GM18520 (cell line): ENCODE measurements around the gene RPL27A.
A peak's percentile ranks its signal among the peaks of the same experiment; 100 is the strongest.

Experiments used
- ATAC-seq: cut with Tn5 transposase; IDR thresholded peaks from one replicate; pipeline ENCODE4 v1.9.1; 2021; ENCODE audit not compliant: unreplicated experiment

The RPL27A gene

DNA sequence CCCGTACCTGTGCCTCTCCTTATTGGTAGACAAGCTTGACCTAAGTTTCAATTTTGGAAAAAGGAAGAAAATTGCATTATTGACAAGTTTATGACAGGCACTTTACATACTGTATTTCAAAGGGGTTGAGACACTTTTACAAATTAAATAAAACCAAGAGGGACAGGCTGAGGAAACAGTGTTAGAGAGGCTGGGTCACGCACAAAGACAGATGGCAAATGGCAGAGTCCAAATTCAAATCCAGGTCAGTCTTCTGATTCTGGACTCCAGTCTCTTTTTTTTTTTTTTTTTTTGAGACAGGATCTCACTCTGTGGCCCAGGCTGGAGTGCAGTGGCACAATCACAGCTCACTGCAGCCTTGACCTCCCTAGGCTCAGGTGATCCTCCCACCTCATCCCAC, 10.2 kb upstream of the RPL27A start:
- no peak for ATAC-seq

DNA sequence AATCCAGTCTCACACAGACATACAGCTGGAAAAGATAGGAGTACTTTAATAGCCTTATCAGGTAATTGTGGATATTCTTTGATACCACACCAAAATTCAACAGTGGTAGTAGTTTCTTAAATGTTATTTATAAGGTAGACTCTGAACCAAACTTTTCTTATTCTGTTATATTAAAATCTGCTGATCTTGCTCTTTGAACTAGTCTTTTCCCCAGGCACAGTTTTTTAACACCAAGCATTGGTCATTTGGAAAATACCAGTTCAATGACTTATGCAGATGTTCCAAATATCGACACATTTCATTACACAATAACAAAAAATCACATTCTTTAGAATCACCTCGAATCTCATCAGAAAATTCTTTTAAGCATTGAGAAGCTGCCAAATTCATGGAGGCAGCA, 7.7 kb upstream of the RPL27A start:
- ATAC-seq: no peak

DNA sequence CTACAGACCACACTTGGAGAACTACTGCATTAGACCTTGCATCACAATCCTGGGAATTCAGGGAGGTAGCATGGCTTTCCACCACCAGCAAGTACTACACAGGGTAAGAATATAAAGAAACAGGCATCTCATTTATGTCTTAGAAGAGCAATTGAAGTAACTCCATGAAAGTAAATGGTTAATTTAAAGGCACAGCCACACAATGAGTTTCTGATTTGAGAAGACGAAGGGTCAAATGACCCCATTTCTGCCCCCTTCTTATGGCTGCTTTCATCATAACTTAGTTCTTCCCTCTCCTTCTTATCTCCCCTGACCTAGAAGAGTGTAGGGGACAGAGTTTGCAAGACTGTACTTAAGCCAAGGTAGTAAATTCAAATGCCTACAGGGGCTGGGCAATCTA, 6.1 kb upstream of the RPL27A start:
- ATAC-seq: no peak

DNA sequence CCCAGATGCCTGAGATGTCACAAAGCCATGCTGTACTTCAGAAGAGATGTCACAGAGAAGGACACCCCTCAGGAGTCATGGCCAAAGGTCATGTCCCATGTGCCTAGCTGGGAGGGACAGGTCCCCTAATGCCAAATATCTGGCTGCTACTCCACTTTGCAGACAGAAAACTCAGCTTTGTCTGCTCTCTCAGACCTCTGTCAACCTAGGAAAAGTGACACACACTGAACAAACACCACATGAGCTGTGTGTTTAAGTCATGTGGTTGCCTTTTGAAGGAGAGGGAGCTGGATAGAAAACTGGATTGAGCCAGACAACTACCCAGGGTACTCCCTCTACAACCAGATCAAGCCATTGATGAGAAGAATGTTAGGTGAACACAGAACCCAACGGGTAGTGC, 3.6 kb upstream of the RPL27A start:
- ATAC-seq: no peak

DNA sequence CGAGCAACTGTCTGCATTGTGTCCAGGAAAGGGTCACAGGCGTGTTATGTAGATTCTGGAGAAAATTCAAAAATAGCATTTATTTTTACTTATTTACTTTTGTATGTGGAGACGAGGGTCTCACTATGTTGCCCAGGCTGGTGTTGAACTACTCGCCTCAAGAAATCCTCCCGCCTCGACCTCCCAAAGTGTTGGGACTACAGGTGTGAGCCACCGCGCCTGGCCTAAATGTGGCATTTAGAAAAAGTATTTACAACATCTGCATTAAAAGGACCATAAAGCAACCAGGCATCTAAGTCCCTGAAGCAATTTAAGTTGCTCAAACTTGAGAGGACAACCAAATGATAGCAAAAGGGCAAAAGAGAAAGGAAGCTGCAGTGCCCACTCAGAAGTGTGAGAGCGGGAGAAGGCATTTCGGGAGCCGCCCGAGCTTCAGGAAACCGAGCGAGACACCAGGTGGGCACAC, 722 bp upstream of the RPL27A start:
- ATAC-seq: no peak

DNA sequence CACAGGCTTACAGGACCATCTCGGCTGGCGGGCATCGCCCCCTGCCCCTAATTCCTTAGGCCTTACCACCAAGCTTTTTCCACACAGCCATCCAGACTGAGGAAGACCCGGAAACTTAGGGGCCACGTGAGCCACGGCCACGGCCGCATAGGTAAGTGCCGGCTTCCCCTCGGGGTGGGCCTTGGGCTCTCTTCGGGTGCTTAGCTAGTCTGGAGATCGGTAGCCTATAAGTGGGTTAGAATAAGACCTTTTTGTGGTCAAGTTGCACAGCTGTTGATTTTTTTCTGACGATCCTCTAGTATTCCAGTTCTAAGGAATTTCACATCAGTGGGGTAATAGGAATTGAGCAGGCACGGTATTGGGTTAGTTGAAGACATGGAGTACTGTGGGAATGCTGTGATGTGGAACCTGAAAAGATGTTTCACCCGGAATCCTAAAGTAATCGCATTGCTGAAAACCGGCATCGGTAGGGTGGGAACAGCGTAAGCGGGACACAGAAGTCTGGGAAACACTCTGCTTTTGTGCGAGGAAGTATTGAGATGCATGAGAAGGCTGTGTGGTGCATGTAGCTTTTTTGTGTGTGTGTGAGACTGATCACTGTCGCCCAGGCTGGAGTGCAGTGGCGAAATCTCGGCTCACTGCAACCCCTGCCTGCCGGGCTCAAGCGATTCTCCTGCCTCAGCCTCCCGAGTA, 669 bp downstream of the RPL27A start:
- no peak for ATAC-seq

DNA sequence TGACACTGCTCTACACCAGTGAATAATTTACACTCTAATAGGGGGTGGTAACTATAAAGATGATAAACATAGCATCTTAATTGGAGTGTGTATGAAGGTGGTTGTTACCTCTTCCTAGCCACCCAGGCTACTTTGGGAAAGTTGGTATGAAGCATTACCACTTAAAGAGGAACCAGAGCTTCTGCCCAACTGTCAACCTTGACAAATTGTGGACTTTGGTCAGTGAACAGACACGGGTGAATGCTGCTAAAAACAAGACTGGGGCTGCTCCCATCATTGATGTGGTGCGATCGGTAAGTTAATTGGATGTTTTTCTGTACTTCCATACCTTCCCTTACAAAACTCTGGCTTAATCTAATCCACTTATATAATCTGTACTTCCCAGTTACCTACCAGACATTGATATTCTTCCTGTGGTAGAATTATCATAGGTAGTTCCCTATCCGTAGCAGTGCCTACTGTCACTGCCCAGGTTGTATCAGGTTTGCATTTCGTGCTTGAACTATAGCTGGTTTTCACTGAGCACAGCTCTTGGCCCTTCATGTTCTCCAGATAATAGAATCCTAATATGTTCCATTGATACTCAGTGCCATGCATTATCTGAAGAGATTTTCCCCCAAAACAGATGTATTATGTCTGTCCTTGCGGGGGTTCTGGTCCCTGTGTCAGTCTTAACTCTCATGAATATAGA, 2.2 kb downstream of the RPL27A start:
- no peak for ATAC-seq

DNA sequence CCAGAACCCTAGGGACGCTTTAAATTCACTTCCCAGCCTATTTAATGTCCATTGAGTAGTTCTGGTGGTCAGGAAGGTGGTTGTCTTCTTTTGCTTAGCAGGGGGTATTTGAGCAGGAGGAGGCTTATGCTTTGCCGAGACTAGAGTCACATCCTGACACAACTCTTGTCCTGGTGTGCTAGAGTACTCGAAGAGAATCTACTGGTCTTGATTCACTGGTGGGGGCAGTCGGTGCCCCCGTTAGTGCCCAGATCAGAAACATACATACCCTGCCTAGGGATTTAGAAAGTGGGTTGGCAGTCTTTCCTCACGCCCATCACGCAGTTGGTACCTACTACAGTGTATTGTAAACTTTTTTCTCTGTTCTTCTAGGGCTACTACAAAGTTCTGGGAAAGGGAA, 2.7 kb downstream of the RPL27A start:
- ATAC-seq: no peak

DNA sequence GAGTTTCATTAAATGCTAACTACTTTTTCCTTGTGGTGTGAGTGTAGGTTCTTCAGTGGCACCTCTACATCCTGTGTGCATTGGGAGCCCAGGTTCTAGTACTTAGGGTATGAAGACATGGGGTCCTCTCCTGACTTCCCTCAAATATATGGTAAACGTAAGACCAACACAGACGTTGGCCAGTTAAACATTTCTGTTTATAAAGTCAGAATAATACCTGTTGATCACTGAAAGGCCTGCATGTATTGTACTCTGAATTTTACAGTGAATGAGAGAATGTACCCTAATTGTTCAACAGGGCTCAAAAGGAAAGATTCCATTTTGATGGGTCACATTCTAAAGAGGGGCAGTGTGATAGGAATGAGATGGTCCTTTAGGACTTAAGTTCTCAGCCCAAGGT, 3.2 kb downstream of the RPL27A start:
- ATAC-seq: no peak

DNA sequence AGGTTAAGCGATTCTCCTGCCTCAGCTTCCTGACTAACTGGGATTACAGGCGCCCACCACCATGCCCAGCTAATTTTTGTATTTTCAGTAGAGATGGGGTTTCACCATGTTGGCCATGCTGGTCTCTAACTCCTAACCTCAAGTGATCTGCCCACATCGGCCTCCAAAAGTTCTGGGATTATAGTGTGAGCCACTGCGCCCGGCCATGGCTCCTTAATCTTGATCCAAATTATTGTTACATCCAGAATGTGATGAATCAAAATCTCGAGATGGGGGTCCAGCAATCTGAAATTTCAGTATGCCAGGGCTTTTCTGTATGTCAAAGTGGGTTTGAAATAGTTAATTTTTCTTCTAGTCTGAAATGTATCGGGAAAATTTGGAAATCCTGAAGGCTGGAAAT, 3.7 kb downstream of the RPL27A start:
- no peak for ATAC-seq

DNA sequence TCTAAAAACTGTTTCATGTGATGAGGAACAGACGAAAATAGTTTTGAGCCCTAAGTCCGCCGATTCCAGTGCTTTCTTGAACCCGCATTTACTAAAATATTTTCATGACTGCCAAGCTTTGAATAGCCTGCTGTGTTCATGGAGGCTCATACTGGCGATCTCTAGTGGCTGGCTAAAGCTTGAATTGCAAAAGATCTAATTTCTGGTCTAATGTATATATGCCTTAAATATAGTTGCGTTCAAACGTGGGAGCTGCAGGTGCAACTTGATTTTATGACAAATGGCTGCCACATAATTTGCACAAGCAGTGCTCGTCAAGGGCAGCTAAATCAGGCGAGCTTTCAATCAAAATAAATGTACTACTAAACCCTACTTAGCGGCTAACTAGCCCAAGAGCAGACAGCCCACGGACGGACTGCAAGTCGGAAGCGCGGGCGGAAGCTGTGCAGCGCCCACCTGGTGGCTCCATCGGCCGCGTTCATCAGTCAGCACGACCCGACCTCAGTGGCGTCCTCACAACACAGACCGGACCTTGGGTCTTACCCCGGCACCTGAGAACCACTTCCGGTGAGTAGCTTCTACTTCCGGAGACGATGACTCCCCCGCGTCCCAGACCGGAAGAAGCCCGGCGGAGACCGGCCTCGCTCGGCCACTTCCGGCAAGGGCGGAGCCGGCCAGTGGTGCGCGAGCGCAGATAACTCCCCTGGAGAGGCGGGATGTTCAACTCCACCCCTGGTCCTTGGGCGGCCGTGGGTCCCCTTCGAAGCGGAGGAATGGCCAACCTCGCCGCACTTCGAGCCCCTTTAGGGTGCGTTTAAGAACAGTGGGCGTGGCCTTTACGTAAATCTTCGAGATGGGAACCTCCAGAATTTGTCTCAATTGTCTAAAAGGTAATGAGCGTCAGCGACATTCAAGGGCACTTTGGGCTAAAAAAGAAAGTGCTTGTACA, 6.1 kb downstream of the RPL27A start:
- ATAC-seq: peak; percentile 87

DNA sequence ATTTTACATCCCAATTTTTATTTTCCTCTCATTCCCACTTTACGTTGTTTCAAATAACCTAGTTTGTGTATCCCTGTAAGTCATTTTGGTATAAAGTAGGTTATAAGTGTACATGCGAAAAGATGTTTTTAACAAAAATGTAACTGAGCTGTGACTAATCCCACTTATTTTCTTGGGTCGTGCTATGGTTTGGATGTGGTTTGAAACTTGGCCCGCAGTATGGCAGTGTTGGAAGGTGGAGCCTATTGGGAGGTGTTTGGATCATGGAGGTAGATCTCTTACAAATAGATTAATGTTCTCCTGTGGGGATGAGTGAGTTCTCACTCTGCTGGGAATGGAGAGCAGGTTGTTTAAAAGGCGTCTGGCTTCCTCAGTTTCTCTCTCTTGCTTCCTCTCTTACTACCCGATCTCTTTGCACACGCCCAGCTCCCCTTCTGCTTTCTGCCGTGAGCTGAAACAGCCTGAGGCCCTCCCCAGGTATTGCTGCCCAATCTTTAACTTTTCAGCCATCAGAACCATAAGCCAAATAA, 7.2 kb downstream of the RPL27A start:
- no peak for ATAC-seq

DNA sequence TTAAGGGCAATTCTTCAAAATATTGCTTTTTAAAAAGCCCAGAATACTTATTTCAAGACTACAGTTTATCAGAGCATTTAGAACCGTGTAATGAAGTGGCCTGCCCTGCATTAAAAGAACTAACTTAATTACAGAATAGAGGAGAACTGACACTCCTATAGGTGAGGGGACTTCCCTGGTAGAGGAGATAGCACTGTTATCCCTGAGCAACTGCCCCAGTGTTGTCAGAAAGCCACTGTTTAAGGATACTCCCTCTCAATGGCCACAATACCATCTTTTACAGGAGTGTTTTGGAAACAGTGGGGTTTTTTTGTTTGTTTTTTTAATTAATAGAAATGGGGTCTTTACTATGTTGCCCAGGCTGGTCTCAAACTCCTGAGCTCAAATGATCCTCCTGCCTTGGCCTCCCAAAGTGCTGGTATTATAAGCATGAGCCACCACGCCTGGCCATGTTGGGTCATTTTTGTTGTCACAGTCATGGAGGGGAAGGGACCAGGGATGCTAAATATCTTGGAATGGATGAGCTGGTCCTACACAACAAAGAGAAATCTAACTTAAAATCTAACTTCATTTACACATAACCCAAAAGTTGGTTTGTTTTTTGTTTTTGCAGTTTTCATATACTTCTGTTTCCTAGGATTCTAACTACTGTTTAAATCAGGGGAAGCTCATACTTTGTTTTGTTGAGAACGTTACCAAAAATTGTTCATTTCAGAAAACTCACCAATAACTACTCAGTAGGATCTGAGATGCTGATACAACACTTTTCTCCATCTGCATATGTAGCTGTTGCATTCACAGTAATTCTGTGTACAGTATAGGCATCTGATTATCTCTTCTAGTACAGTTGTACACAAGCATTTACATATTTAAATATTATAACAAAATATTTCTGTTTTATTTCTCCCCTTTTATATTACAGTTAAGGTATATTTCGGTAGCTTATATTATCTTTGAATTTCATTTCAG, 8.1 kb downstream of the RPL27A start:
- no peak for ATAC-seq

DNA sequence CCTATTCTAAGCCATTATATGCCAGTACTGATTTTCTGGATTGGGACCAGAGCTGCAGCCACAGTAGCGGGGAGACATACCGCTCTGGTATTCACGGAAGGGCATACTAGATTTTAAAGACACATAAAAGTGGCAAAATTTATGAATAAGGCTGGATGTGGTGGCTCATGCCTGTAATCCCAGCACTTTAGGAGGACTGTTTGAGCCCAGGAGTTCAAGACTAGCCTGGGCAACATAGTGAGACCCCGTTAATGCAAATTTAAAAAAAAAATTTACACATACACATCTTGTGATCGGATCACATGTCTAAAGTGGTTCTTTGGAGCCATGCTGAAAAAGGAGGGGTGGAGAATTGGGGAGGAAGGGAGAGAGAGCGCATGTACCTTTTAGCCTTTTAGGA, 9.0 kb downstream of the RPL27A start:
- no peak for ATAC-seq

DNA sequence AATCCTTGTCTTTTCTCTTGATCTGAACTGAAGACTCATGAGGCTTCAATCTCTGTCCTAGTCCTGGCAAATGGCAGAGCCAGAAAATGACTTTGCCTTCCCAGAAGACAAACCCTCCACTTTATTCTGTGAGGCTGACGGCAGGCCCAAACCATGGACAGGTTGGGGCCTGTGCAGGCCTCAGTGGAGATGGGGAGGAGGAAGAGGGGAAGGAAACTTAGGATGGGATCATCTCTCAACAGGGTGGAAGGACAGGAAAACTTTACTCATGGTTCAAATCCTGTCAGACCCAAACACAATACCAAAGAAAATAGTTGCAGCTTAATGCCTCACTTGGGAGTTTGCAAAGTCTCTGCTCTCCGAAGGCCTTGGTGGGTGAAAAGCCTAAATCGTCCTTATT, 9.8 kb downstream of the RPL27A start:
- ATAC-seq: no peak

DNA sequence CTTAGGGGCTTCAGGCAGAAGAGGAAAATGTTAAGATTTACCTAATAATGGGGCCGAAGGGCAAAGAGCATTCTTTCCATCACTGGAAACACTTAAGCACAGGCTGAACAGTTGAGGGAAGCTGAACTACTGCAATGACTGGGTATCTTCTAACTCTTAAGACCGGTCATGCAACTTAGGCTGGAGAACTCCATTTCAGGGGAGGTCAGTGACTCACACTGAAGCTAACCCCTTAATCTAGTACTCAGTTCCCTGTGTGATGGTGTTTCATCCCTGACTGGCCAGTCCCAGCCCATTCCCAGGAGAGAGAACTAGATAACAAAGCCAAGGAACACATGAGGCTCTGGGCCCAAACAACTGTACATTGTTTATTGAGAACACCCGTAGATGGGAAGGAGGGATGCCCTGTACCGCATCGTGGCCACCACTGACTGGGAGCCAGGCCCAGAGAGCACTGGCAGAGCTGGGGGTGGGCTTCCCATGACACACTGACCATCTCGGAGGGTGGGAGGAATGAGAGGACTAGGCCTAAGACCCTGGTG, 10.5 kb downstream of the RPL27A start:
- no peak for ATAC-seq

DNA sequence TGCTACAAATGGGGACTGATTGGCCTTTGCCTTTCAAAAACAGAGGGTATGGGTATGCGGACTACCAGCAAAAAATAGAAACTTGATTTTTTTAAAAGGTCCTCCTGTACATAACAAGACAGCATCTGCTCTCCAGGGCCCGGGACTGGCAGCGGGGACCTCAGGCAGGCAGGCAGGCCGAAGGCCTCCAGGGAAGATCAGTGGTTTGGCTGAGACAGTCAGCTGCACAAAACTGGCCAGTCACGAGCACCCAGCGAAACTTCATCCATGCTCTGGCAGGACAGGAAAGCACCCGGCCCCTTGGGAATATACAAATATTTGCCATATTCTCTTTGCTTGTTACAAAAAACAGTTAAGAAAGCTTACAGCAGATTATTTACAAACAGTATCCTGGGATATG, 11.0 kb downstream of the RPL27A start:
- ATAC-seq: no peak

DNA sequence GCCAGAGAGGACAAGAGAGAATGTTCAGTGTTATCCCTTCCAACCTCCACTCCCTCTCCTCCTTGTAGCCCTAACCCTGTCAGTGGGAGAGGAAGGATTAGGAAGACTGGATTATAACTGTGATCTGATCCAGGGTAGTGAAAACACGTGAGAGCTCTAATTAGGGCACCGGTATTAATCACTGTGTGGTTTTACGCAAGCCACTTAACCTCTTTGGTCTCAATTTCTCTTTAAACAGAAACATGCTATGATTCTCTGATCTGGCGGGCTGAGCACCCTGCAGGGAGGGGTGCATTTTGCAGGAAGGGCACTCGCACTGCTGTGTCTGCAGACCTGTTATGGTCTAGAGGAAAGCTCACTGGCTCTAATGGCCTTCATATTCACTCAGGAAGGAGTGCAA, 11.5 kb downstream of the RPL27A start:
- ATAC-seq: no peak

DNA sequence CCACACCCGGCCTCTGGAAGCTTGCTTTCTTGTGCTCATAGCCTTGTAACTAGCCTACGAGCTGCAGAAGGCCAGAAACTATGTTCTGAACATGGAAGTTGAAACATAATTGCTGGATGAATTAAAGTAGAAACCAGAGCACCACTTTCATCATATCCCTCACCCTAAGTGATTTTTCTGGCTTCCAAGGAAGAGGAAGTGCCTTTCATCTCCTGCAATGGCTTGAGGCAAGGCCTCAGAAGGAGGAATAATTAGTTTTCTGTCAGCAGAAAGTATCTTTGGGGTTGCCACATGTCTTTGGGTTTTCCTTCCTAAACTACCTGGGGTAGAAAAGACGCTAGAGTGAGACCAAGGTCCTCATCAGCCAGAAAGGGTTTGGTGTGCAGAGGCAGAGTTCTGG, 14.5 kb downstream of the RPL27A start:
- ATAC-seq: no peak

DNA sequence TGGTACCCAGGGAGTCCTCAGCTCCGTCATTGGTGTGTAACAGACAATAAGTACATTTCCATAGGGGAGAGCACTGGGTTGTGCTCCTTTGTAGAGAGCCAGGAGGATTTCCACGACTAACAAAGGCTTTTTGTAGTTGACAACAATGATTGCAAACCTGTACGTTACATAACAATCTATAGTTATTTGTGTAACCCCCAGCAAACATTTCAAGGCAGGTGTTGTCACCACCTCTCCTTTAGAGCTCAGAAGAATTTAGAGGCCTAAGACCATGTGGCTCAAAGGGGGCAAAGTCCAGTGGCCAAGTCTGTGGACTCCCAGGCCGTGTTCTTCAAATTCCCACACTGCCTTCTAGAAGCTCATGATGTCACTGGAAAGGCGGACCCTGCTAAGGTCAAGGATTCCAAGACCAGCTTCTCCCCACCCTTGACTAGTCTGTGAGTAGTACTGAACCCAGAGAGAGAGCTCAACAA, 15.8 kb downstream of the RPL27A start:
- no peak for ATAC-seq
